SK-N-SH treated with all-trans-retinoic acid at 6 μM for 48 hours (cell line): Measurements from ENCODE around the gene POLR2B.

Source experiments
- ARNTL ChIP-seq: fragments of 450-650 bp; formaldehyde crosslinking; IDR thresholded peaks from 2 replicates; pipeline ENCODE4 v1.5.0; 2020; ENCODE audit warnings: low read depth, mild to moderate bottlenecking, moderate library complexity, borderline replicate concordance
- GLIS3 ChIP-seq: fragments of 250-450 bp; sonication (Bioruptor Pico); IDR thresholded peaks from 2 replicates; pipeline ENCODE4 v1.5.0; 2020; ENCODE audit warnings: mild to moderate bottlenecking, moderate library complexity
- ISL1 ChIP-seq: fragments of 250-450 bp; sonication (Bioruptor Pico); IDR thresholded peaks from 2 replicates; pipeline ENCODE4 v2.1.2; 2022; ENCODE audit warnings: mild to moderate bottlenecking, moderate library complexity
- RARB ChIP-seq: fragments of 250-450 bp; sonication (Bioruptor Pico); IDR thresholded peaks from 2 replicates; pipeline ENCODE4 v1.8.0; 2021; ENCODE audit warnings: mild to moderate bottlenecking, moderate library complexity
- TCF4 ChIP-seq: fragments of 250-450 bp; sonication (Bioruptor Pico); IDR thresholded peaks from 2 replicates; pipeline ENCODE4 v1.8.0; 2021; ENCODE audit warnings: mild to moderate bottlenecking, moderate library complexity, borderline replicate concordance
- TOX ChIP-seq: fragments of 250-450 bp; sonication (Bioruptor Pico); IDR thresholded peaks from 2 replicates; pipeline ENCODE4 v1.8.0; 2021; ENCODE audit warnings: mild to moderate bottlenecking, moderate library complexity, borderline replicate concordance
- ZC3H10 ChIP-seq: fragments of 250-450 bp; sonication (Bioruptor Pico); IDR thresholded peaks from 2 replicates; pipeline ENCODE4 v1.5.1; 2021; ENCODE audit warnings: mild to moderate bottlenecking, moderate library complexity
- ZFP3 ChIP-seq: fragments of 250-450 bp; sonication (Bioruptor Pico); IDR thresholded peaks from 2 replicates; pipeline ENCODE4 v1.5.0; 2020; ENCODE audit warnings: mild to moderate bottlenecking, moderate library complexity
- ZFP30 ChIP-seq: fragments of 450-650 bp; formaldehyde crosslinking; IDR thresholded peaks from 2 replicates; pipeline ENCODE4 v1.5.0; 2022; ENCODE audit warnings: mild to moderate bottlenecking, moderate library complexity
- ZNF8 ChIP-seq: fragments of 450-650 bp; formaldehyde crosslinking; IDR thresholded peaks from 2 replicates; pipeline ENCODE4 v1.5.0; 2020; ENCODE audit warnings: mild to moderate bottlenecking, moderate library complexity
- TF ChIP-seq, protein P1 (sequence below): fragments of 250-450 bp; sonication (Bioruptor Pico); IDR thresholded peaks from 2 replicates; pipeline ENCODE4 v1.5.1; 2020; ENCODE audit warnings: low read depth, mild to moderate bottlenecking, moderate library complexity
- TF ChIP-seq, protein P2 (sequence below): fragments of 250-450 bp; sonication (Bioruptor Pico); IDR thresholded peaks from 2 replicates; pipeline ENCODE4 v1.8.0; 2020; ENCODE audit warnings: mild to moderate bottlenecking, moderate library complexity, borderline replicate concordance

- TF ChIP-seq RARB = no peak
- no peak for TF ChIP-seq ZNF8 (CRISPR knock-in tag)
- TF ChIP-seq, protein P1, sequence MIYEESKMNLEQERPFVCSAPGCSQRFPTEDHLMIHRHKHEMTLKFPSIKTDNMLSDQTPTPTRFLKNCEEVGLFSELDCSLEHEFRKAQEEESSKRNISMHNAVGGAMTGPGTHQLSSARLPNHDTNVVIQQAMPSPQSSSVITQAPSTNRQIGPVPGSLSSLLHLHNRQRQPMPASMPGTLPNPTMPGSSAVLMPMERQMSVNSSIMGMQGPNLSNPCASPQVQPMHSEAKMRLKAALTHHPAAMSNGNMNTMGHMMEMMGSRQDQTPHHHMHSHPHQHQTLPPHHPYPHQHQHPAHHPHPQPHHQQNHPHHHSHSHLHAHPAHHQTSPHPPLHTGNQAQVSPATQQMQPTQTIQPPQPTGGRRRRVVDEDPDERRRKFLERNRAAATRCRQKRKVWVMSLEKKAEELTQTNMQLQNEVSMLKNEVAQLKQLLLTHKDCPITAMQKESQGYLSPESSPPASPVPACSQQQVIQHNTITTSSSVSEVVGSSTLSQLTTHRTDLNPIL (CRISPR knock-in tag) = no peak
- TF ChIP-seq ZFP3 = no peak
- no peak for TF ChIP-seq TOX (CRISPR knock-in tag)
- TF ChIP-seq, protein P2, sequence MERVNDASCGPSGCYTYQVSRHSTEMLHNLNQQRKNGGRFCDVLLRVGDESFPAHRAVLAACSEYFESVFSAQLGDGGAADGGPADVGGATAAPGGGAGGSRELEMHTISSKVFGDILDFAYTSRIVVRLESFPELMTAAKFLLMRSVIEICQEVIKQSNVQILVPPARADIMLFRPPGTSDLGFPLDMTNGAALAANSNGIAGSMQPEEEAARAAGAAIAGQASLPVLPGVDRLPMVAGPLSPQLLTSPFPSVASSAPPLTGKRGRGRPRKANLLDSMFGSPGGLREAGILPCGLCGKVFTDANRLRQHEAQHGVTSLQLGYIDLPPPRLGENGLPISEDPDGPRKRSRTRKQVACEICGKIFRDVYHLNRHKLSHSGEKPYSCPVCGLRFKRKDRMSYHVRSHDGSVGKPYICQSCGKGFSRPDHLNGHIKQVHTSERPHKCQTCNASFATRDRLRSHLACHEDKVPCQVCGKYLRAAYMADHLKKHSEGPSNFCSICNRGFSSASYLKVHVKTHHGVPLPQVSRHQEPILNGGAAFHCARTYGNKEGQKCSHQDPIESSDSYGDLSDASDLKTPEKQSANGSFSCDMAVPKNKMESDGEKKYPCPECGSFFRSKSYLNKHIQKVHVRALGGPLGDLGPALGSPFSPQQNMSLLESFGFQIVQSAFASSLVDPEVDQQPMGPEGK (CRISPR knock-in tag) = no peak
- TF ChIP-seq ARNTL (CRISPR knock-in tag) = no peak
- no peak for TF ChIP-seq ZFP30 (CRISPR knock-in tag)
- no peak for TF ChIP-seq TCF4
- no peak for TF ChIP-seq GLIS3 (CRISPR knock-in tag)
- no peak for TF ChIP-seq ISL1
- no peak for TF ChIP-seq ZC3H10 (CRISPR knock-in tag)
Observed at GRCh38 chr4:57063518-57063917, 84.8 kb downstream of the POLR2B start.
